HG02759 (cell line): ENCODE measurements around the gene MYH11.
"Not testable (repeated sequence)": the region's sequence is repeated elsewhere in the genome, so short reads cannot be mapped to it uniquely, and the experiment has no call there.

Source experiments
- ATAC-seq: cut with Tn5 transposase; IDR thresholded peaks from one replicate; pipeline ENCODE4 v1.9.1; 2021; ENCODE audit warnings: mild to moderate bottlenecking, moderate library complexity; ENCODE audit not compliant: unreplicated experiment

The MYH11 gene

GRCh38 chr16:15811481-15812400 lies 45.1 kb downstream of the MYH11 start:
- no peak for ATAC-seq

DNA sequence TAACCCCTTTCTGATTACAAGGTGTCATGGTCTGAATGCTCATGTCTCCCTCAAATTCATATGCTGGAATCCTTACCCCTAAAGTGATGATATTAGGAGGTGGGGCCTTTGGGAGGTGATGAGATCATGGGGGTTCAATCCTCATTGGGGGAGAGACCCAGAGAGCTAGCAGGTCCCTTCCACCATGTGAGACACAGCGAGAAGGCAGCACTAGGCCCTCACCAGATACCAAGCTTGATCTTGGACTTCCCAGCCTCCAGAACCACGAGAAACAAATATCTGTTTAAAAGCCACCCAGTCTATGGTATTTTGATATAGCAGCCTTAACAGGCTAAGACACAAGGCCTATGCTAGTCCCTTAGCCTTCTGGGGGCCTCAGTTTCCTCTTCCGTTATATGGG lies 45.9 kb downstream of the MYH11 start:
- no peak for ATAC-seq

DNA sequence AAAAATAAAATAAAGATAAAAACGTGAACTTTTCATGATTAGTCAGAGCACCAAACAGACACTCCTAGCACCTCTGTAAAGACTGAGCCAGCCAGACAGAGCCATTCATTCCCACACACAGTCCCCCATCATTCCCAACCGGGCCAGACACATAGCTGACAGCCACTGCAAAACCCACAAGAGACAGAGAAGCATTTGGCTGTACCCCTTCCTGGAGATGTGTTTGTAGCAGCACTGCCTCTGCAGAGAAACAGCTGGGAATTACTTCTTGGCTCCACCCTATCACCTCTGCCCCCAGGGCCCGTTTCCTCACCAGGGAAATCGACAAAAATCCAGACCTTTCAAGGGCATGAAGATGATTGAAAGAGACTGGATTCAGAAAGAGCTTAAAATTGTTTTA lies 46.4 kb downstream of the MYH11 start:
- no peak for ATAC-seq

DNA sequence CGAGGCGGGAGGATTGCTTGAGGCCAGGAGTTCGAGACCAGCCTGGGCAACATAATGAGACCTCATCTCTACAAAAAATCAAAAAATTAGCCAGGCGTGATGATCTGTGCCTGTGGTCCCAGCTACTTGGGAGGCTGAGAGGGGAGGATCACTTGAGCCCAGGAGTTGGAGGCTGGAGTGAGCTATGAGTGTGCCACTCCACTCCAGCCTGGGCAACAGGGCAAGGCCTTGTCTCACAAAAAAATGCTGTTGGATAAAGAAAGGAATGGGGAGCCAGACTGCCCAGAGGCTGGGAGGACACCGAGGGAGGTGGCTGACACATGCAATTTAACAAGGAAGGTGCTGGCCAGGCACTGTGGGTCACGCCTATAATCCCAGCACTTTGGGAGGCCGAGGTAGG lies 47.5 kb downstream of the MYH11 start:
- not testable (repeated sequence) for ATAC-seq

GRCh38 chr16:15808071-15808470 lies 48.8 kb downstream of the MYH11 start:
- ATAC-seq, result no peak

DNA sequence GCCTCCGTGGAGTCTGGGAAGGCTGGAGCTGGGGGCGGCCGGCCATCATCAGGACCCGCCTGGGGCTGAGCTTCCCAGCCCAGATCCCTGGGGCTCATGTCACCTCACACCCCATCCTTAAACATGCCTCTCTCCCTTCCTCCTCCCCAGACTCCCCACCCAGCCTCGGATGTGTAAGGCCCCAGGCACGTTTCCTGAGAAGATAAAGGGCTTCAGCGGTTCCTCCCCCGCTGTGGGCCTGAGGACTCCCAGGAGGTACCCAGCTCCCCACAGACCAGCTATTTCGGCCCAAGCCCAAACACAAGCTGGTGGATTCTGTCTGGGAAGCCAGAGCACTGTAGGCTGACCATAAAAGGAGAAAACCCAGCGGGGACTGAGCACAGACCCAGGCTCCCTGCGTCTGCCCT lies 49.2 kb downstream of the MYH11 start:
- ATAC-seq, result no peak

DNA sequence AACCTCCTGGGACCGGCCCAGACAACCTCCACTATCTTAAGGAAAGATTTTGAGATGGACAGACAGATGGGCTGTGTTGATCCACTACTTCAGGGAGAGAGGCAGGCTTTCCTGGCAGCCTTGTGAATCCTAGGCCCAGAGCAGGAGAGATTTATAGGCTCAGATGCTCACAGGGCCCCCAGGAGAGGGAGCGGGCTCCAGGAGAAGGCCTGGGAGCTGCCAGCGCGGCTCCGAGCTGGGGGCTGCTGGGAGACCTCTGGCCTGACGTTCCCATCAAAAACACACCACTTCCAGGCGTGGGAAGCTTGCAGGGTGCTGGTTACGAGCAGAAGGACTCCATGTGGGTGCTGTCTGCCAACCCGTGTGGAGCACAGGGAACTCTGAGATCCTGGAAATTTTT lies 53.2 kb downstream of the MYH11 start:
- no peak for ATAC-seq

- no peak for ATAC-seq
Measured at GRCh38 chr16:15799851-15800495, 56.9 kb downstream of the MYH11 start.

- ATAC-seq, result no peak
Measured at GRCh38 chr16:15798671-15799070, 58.2 kb downstream of the MYH11 start.

DNA sequence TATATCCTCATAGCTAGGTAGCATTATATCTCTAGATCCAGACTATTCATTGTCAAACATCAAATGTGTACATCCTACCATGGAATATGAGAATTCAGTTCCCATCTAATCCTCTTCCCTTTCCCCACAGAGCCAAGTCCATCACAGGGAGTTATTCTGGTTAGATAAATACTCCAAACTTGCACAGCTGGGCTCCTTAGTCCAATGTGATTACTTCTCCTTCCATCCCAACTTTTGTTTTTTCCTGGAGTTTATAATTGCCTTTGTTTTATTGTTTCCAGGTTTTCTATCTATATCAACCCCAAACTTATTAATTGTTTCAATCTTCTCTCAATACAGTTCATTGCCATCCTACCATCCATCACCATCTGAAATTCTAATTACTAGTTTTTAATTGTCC lies 59.9 kb downstream of the MYH11 start:
- no peak for ATAC-seq

GRCh38 chr16:15795615-15796014 lies 61.2 kb downstream of the MYH11 start:
- no peak for ATAC-seq

DNA sequence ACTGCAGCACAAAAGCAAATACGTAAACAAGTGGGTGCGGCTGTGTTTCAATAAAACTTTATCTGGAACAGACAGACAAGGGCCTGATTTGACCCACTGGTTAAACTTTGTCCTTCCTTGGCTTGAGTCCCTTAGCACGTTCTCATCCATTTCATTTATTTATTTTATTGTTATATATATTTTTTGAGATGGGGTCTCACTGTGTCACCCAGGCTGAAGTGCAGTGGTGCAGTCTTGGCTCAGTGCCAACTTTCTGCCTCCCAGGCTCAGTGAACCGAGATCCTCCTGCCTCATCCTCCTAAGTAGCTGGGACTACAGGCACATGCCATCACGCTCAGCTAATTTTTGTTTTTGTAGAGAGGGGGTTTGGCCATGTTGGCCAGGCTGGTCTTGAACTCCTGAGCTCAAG lies 64.3 kb downstream of the MYH11 start:
- ATAC-seq, result no peak

GRCh38 chr16:15790458-15790857 lies 66.4 kb downstream of the MYH11 start:
- ATAC-seq, result no peak

GRCh38 chr16:15789816-15790215 lies 67.0 kb downstream of the MYH11 start:
- ATAC-seq, result not testable (repeated sequence)

DNA sequence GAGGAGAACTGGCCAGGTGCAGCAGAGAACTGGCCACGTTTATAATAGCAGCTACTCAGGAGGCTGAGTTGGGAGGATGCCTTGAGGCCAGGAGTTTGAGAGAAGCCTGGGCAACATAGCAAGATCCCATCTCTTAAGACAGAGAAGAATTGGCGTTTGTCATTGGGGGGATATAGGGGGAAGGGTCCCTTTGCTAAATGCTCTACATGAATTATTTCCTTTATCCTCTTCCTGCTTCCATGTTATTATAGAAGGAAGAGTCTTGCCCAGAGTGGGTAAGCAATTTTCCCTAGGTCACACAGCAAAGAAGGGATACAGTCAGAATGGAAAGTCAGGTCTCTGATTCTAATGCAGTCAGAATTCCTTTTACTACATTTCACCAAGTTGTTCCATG lies 68.0 kb downstream of the MYH11 start:
- ATAC-seq, result no peak

DNA sequence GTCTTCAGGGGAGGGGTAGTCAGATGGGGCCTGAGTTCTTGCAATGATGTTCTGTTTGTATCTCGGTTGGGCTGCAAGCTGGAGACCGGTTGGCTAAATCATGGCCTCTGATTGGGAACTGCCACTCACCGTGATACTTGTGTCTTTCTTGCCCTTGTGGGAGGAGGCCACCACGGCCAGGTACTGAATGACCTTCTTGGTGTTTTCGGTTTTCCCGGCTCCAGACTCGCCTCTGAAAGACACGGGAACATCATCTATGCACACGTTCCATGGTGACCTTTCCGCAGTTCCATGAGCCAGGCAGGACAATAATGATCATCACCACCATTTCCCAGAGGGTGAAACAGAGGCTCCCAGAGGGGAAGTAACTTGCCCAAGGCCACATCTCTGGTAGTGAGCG lies 70.3 kb downstream of the MYH11 start:
- ATAC-seq, result no peak

GRCh38 chr16:15785386-15786059 lies 71.3 kb downstream of the MYH11 start:
- no peak for ATAC-seq

GRCh38 chr16:15783985-15784384 lies 72.8 kb downstream of the MYH11 start:
- no peak for ATAC-seq

- no peak for ATAC-seq
Measured at GRCh38 chr16:15782573-15783365, 74.1 kb downstream of the MYH11 start.

- no peak for ATAC-seq
Measured at GRCh38 chr16:15781650-15782049, 75.2 kb downstream of the MYH11 start.

DNA sequence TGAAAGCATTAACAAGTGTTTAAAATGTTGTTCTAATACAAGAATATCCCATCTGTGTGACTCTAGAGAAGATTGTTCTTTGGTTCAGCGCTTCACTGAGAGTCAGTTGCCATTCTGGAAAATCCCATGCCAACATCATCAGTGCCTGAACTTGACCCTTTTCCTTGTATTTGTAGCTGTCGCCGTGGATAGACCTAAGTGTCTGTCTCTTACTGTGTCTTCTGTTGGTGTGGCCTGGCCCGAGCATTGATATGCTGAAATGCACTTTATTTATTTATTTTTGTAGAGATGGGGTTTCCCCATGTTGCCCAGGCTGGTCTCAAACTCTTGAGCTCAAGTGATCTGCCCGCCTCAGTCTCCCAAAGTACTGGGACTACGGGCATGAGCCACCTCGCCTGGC lies 76.0 kb downstream of the MYH11 start:
- ATAC-seq, result no peak
